PC-9 (cell line): Measurements from ENCODE around the gene DLL4.

Experiments used
- CTCF ChIP-seq: fragments of 200-600 bp; sonication (generic); conservative IDR thresholded peaks from 2 replicates; pipeline ENCODE4 v1.6.1; 2017; ENCODE audit warnings: mixed run types, antibody characterized with exemption, mild to moderate bottlenecking, moderate library complexity
- EZH2 ChIP-seq: fragments of 200-600 bp; sonication (generic); IDR thresholded peaks from 2 replicates; pipeline ENCODE4 v1.8.0; 2017; ENCODE audit warnings: antibody characterized with exemption, low read depth

- TF ChIP-seq CTCF, result no peak
- TF ChIP-seq EZH2, result no peak
These were observed 12.0 kb downstream of the DLL4 start for GRCh38 chr15:40941068-40941527.
